Brain microvascular endothelial cell (primary cell): Measurements from ENCODE around the gene OR56A5.
"Not testable (repeated sequence)": the region's sequence is repeated elsewhere in the genome, so short reads cannot be mapped to it uniquely, and the experiment has no call there.

Experiments used
- DNase-seq: peaks from one replicate; pipeline ENCODE4 v3.0.0-alpha.2; 2020
- H3K27ac ChIP-seq: fragments of 250-450 bp; sonication (Bioruptor Pico); 2 replicates; pipeline ENCODE4 v1.5.1; 2020; ENCODE audit warnings: mild to moderate bottlenecking, moderate library complexity
- H3K27me3 ChIP-seq: fragments of 250-450 bp; sonication (Bioruptor Pico); replicated peaks from 2 replicates; pipeline ENCODE4 v1.5.1; 2020; ENCODE audit warnings: mild to moderate bottlenecking
- H3K36me3 ChIP-seq: fragments of 250-450 bp; sonication (Bioruptor Pico); replicated peaks from 2 replicates; pipeline ENCODE4 v1.5.1; 2020; ENCODE audit warnings: mild to moderate bottlenecking
- H3K4me3 ChIP-seq: 2 replicates; pipeline ENCODE4 v1.5.1; 2011; ENCODE audit warnings: low read depth, mild to moderate bottlenecking, control low read depth, low read length, moderate library complexity
- in situ Hi-C: cut with HindIII; loops from 2 replicates; pipeline ENCODE4 v1.10.0; 2017; ENCODE audit warnings: low sequenced_read_pairs, low pct_ligation_motif_present
- TF ChIP-seq, protein P1 (sequence below): IDR thresholded peaks from 2 replicates; pipeline ENCODE4 v1.5.1; 2011; ENCODE audit warnings: low read depth, mild to moderate bottlenecking, moderate library complexity, low read length, control low read depth, inconsistent platforms; ENCODE audit errors: missing control alignments

Gene OR56A5

DNA sequence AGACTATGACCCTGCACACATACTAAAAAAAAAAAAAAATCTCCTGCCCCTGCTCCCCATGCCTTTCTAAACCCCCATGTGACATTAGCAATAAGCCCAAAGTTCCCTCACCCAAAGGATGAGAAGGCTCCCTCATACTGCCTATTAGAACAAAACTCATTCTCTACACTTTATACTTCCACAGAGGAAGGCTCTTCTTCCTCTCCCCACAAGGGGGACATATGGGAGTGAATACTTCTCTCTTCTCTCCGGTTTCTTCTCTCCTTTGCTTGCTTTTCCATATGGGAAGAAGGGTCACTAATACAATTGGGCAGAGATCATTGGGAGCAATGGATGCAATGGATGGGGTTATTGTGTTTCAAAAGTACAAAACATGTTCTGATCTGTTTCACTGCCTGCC lies 15.1 kb upstream of the OR56A5 start:
- H3K36me3 ChIP-seq = no peaks in the 10 kb centered on the region
- H3K27me3 ChIP-seq = no peaks in the 10 kb centered on the region
- no peak overlapping the region for H3K27ac ChIP-seq
- in situ Hi-C loops = no loop called here
- TF ChIP-seq, protein P1, sequence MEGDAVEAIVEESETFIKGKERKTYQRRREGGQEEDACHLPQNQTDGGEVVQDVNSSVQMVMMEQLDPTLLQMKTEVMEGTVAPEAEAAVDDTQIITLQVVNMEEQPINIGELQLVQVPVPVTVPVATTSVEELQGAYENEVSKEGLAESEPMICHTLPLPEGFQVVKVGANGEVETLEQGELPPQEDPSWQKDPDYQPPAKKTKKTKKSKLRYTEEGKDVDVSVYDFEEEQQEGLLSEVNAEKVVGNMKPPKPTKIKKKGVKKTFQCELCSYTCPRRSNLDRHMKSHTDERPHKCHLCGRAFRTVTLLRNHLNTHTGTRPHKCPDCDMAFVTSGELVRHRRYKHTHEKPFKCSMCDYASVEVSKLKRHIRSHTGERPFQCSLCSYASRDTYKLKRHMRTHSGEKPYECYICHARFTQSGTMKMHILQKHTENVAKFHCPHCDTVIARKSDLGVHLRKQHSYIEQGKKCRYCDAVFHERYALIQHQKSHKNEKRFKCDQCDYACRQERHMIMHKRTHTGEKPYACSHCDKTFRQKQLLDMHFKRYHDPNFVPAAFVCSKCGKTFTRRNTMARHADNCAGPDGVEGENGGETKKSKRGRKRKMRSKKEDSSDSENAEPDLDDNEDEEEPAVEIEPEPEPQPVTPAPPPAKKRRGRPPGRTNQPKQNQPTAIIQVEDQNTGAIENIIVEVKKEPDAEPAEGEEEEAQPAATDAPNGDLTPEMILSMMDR = no peak
- no peak overlapping the region for H3K4me3 ChIP-seq
- DNase-seq = no peak

DNA sequence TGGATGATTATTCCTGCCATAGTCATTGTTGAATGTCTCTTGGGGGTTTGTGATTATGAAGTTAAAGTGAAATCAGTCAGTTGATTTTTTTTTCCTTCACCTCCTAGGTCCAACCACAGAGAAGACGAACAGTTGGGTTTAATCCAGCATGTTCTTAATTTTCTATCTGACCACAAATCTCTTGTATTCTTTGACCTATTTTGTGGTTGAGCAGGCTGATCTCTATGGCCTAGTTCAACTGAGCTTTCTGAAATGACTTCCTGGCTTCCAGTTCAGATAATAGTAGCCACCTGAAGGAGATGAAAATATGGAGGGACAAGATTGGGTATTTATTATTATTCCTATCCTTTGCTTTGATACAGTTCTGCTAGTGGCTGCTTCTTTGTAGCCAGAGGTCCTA lies 5.2 kb upstream of the OR56A5 start:
- Histone ChIP-seq H3K27ac (no peak overlapping the region), H3K27me3 (no peaks in the 10 kb centered on the region), H3K4me3 (no peak overlapping the region), H3K36me3 (no peaks in the 10 kb centered on the region)
- DNase-seq = no peak
- in situ Hi-C loops = no loop called here
- TF ChIP-seq, protein P1 = no peak

DNA sequence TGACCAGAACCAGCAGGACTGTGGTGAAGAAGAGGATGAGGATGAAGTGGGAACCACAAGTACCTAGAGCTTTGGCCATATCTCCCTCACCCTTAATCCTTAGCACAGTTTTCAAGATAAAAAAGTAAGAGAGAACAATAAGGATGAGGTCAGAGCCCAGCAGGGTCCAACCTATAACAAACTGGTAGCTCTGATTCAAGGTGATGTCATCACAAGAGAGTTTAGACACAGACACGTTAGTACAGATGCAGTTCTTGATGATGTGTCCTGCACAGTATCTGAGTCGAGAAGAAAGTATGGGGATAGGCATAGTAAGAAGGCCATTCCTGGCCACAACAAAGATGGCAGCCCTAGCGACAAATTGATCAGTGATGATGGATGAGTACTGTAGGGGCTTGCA lies 586 bp downstream of the OR56A5 start:
- Histone ChIP-seq H3K4me3 (no peak overlapping the region), H3K36me3 (no peaks in the 10 kb centered on the region), H3K27ac (no peak overlapping the region), H3K27me3 (no peaks in the 10 kb centered on the region)
- in situ Hi-C loops = no loop called here
- DNase-seq = no peak
- TF ChIP-seq, protein P1 = no peak

DNA sequence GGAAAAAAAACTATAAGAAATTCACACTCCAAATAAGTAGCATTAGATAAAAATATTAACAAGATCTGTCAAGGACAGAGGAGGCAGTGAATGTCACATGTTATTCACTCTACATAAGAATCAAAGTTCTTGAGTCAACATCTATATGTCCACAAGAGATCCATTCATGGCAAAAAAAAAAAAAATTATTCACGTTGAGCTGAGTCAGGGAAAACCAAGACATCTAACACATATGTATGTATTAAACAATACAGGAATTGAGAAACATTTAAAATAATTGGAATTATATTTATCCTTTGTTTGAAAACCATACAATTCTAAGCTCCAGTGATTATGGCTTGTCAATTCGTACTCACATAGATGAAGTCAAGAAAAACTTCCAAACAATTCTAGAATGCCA lies 1.3 kb downstream of the OR56A5 start:
- Histone ChIP-seq H3K27me3 (no peaks in the 10 kb centered on the region), H3K4me3 (no peak overlapping the region), H3K27ac (no peak overlapping the region), H3K36me3 (no peaks in the 10 kb centered on the region)
- no peak for DNase-seq
- in situ Hi-C loops = no loop called here
- TF ChIP-seq, protein P1 = no peak

DNA sequence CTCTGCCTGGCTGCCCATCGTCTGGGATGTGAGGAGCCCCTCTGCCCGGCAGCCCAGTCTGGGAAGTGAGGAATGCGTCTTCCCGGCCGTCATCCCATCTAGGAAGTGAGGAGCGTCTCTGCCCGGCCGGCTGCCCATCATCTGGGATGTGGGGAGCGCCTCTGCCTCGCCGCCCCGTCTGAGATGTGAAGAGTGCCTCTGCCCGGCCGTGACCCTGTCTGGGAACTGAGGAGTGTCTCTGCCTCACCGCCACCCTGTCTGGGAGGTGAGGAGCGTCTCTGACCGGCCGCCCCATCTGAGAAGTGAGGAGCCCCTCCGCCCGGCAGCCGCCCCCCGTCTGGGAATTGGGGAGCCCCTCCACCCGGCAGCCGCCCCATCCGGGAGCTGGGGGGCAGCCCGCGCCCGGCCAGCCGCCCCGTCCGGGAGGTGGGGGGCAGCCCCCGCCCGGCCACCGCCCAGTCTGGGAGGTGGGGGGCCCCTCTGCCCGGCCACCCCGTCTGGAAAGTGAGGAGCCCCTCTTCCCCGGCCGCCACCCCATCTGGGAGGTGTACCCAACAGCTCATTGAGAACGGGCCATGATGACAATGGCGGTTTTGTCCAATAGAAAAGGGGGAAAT lies 7.5 kb downstream of the OR56A5 start:
- H3K27me3 ChIP-seq, DNase-seq, H3K27ac ChIP-seq, H3K36me3 ChIP-seq, in situ Hi-C loops, H3K4me3 ChIP-seq: not testable (repeated sequence)

DNA sequence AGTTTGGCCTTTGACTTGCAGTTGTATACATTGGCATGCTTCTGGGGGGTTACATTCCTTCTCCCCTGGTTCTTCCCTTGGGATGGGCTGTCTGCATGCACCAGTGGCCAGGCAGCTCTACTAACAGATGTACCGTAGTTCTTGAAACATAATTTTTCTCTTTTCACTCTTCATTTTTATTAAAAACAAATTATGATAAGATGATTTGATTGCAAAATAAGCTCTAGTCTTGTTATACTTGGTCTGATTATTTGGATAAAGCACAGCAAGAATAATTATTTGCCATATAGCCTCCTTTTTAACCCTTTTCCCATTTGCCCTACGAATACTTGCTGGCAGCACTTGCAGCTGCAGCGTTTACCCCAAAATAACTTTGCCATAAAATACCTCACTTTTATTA lies 12.7 kb downstream of the OR56A5 start:
- DNase-seq = no peak
- no peaks in the 10 kb centered on the region for H3K36me3 ChIP-seq
- TF ChIP-seq, protein P1 = no peak
- no peaks in the 10 kb centered on the region for H3K27me3 ChIP-seq
- in situ Hi-C loops = no loop called here
- H3K27ac ChIP-seq = no peak overlapping the region
- no peak overlapping the region for H3K4me3 ChIP-seq
